ENCODE results near the gene MYO16.

MYO16 gene

GRCh38 chr13:108786456-108787200, 157.2 kb downstream of the MYO16 start:
- H3K9ac ChIP-seq (ENCODE audit: low read length): no peak overlapping the region
- TF ChIP-seq EZH2phosphoT487 (conservative IDR thresholded peaks at IDR 0.05; ENCODE audit: low read length): no peak
- no peak for TF ChIP-seq CTCF (IDR thresholded peaks at IDR 0.05; ENCODE audit: insufficient read depth, low read length, poor library complexity, severe bottlenecking)
- no peak overlapping the region for H3K4me3 ChIP-seq (ENCODE audit: insufficient read depth, low read length, poor library complexity, severe bottlenecking)
- no peak overlapping the region for H2AFZ ChIP-seq (ENCODE audit: low read depth, low read length, severe bottlenecking)
- no peaks in the 10 kb centered on the region for H3F3A ChIP-seq (ENCODE audit: insufficient read depth)
- H3K9me3 ChIP-seq (ENCODE audit: insufficient read depth, low read length): no peaks in the 10 kb centered on the region
- H3K36me3 ChIP-seq (ENCODE audit: low read length): no peaks in the 10 kb centered on the region
- no peaks in the 10 kb centered on the region for H3K27me3 ChIP-seq (ENCODE audit: low read length)
- no peaks in the 10 kb centered on the region for H3K9me2 ChIP-seq (replicated peaks; ENCODE audit: insufficient read depth, low read length)
- H3K79me2 ChIP-seq (ENCODE audit: insufficient read depth, low read length): no peaks in the 10 kb centered on the region
- H4K20me1 ChIP-seq (ENCODE audit: low read depth, low read length): no peaks in the 10 kb centered on the region
- H3K27ac ChIP-seq (ENCODE audit: low read depth, low read length): no peak overlapping the region
- H3K4me2 ChIP-seq (ENCODE audit: low read depth, low read length, poor library complexity, severe bottlenecking): no peak overlapping the region

- Histone ChIP-seq H3K27me3 (ENCODE audit: low read length) (no peaks in the 10 kb centered on the region), H3K36me3 (ENCODE audit: low read length) (no peaks in the 10 kb centered on the region), H3K9ac (ENCODE audit: low read length) (no peak overlapping the region), H4K20me1 (ENCODE audit: low read depth, low read length) (no peaks in the 10 kb centered on the region), H3K9me2 (replicated peaks; ENCODE audit: insufficient read depth, low read length) (no peaks in the 10 kb centered on the region), H3K9me3 (ENCODE audit: insufficient read depth, low read length) (no peaks in the 10 kb centered on the region), H3K79me2 (ENCODE audit: insufficient read depth, low read length) (no peaks in the 10 kb centered on the region), H3K27ac (ENCODE audit: low read depth, low read length) (no peak overlapping the region), H3K4me3 (ENCODE audit: insufficient read depth, low read length, poor library complexity, severe bottlenecking) (no peak overlapping the region), H3F3A (ENCODE audit: insufficient read depth) (no peaks in the 10 kb centered on the region), H3K4me2 (ENCODE audit: low read depth, low read length, poor library complexity, severe bottlenecking) (no peak overlapping the region), H2AFZ (ENCODE audit: low read depth, low read length, severe bottlenecking) (no peak overlapping the region)
- TF ChIP-seq CTCF (IDR thresholded peaks at IDR 0.05; ENCODE audit: insufficient read depth, low read length, poor library complexity, severe bottlenecking): no peak
- no peak for TF ChIP-seq EZH2phosphoT487 (conservative IDR thresholded peaks at IDR 0.05; ENCODE audit: low read length)
Measured at GRCh38 chr13:108787700-108788414, 158.4 kb downstream of the MYO16 start.

GRCh38 chr13:108789476-108789875, 160.1 kb downstream of the MYO16 start:
- no peaks in the 10 kb centered on the region for H3K79me2 ChIP-seq (ENCODE audit: insufficient read depth, low read length)
- H3K27ac ChIP-seq (ENCODE audit: low read depth, low read length): no peak overlapping the region
- no peaks in the 10 kb centered on the region for H3K9me3 ChIP-seq (ENCODE audit: insufficient read depth, low read length)
- H2AFZ ChIP-seq (ENCODE audit: low read depth, low read length, severe bottlenecking): no peak overlapping the region
- no peak overlapping the region for H3K9ac ChIP-seq (ENCODE audit: low read length)
- H3K9me2 ChIP-seq (replicated peaks; ENCODE audit: insufficient read depth, low read length): no peaks in the 10 kb centered on the region
- no peak overlapping the region for H3K4me2 ChIP-seq (ENCODE audit: low read depth, low read length, poor library complexity, severe bottlenecking)
- TF ChIP-seq CTCF (IDR thresholded peaks at IDR 0.05; ENCODE audit: insufficient read depth, low read length, poor library complexity, severe bottlenecking) (no peak), EZH2phosphoT487 (conservative IDR thresholded peaks at IDR 0.05; ENCODE audit: low read length) (no peak)
- no peaks in the 10 kb centered on the region for H3K27me3 ChIP-seq (ENCODE audit: low read length)
- no peaks in the 10 kb centered on the region for H3K36me3 ChIP-seq (ENCODE audit: low read length)
- H4K20me1 ChIP-seq (ENCODE audit: low read depth, low read length): no peaks in the 10 kb centered on the region
- no peak overlapping the region for H3K4me3 ChIP-seq (ENCODE audit: insufficient read depth, low read length, poor library complexity, severe bottlenecking)
- H3F3A ChIP-seq (ENCODE audit: insufficient read depth): no peaks in the 10 kb centered on the region
